Kidney (tissue), 14 donors: ENCODE data around the gene RAB4B. TPM values are rescaled to one million over a fixed set of nuclear protein-coding genes. Genes with fewer than 3 reads are reported as not detected.
"Not testable (repeated sequence)": the region's sequence is repeated elsewhere in the genome, so short reads cannot be mapped to it uniquely, and the experiment has no call there.

ENCODE experiments used
- DNase-seq, 5 donors: peaks; one replicate each; pipeline ENCODE4 v3.0.0-alpha.2; 2013 to 2020
- FAIRE-seq: peaks from 2 replicates; lab custom pipeline; 2012; peaks lifted over from hg19 to GRCh38; lab: Jason Lieb, UNC
- H3K27ac ChIP-seq, 2 donors: one replicate each; pipeline ENCODE4 v1.7.0; 2013; ENCODE audit warnings: low read depth in 2 of 2, low read length in 2 of 2, inconsistent platforms in 1 of 2
- H3K27me3 ChIP-seq: one replicate; pipeline ENCODE4 v1.7.1; 2013; ENCODE audit warnings: low read length, inconsistent platforms; ENCODE audit not compliant: control insufficient read depth, insufficient read depth
- H3K36me3 ChIP-seq, 3 donors: one replicate each; pipeline versions ENCODE4 v1.7.0 to v1.7.1; 2013; ENCODE audit warnings: low read length in 3 of 3, control low read depth in 1 of 3, inconsistent platforms in 1 of 3; ENCODE audit not compliant: insufficient read depth in 3 of 3, control insufficient read depth in 2 of 3
- H3K4me1 ChIP-seq, 3 donors: one replicate each; pipeline versions ENCODE4 v1.7.0 to v1.7.1; 2013; ENCODE audit warnings: low read length in 3 of 3, inconsistent platforms in 1 of 3, low read depth in 1 of 3; ENCODE audit not compliant: control insufficient read depth in 2 of 3, insufficient read depth in 2 of 3
- H3K4me3 ChIP-seq, 3 donors: one replicate each; pipeline versions ENCODE4 v1.7.0 to v1.8.1; 2013; ENCODE audit warnings: low read length in 3 of 3, control low read depth in 1 of 3, inconsistent platforms in 1 of 3
- H3K9ac ChIP-seq, 3 donors: one replicate each; pipeline versions ENCODE4 v1.7.0 to v1.7.1; 2013; ENCODE audit warnings: low read length in 3 of 3, control low read depth in 1 of 3, inconsistent platforms in 1 of 3
- H3K9me3 ChIP-seq, 3 donors: one replicate each; pipeline versions ENCODE4 v1.7.0 to v1.7.1; 2013; ENCODE audit warnings: low read length in 3 of 3, control low read depth in 1 of 3, inconsistent platforms in 1 of 3; ENCODE audit not compliant: control insufficient read depth in 2 of 3, insufficient read depth in 1 of 3
- CTCF ChIP-seq: IDR thresholded peaks from 3 replicates; pipeline ENCODE4 v1.5.1; 2012; ENCODE audit warnings: mild to moderate bottlenecking, moderate library complexity, borderline replicate concordance; ENCODE audit not compliant: insufficient read depth; ENCODE audit errors: extremely low read depth
- intact Hi-C: fragments of 100-400 bp; cut with DNase I; formaldehyde crosslinking; loops from one replicate; pipeline ENCODE4 v1.11.1; 2022
- polyA plus RNA-seq: library from polyadenylated mRNA; stranded (reverse); fragments of 350-450 nt; fragmentation: Illumina TruSeq; extraction: RNeasy Lipid Tissue Mini Kit (QIAGEN cat#74804); gene quantifications from one replicate; pipeline ENCODE4 v1.2.3, GENCODE V29; 2014; ENCODE audit warnings: low read depth, low replicate concordance; ENCODE audit not compliant: insufficient read depth
- total RNA-seq: library from RNA; stranded (reverse); fragmentation: NEBNext Ultra II Directional; extraction: Animal tissue kit (Norgen Biotek cat#: 25700); gene quantifications from one replicate; pipeline ENCODE4 v1.2.1, GENCODE V29; 2021
- donor health status: control.
- donor health status: control.
- donor health status: control.
- donor health status: control.
- donor health status: control.
- donor health status: DM: yes; HTN: yes; CAD: no.
- donor health status: Normal renal cell carcinoma (clear cell type).

RAB4B gene
- total and polyA plus RNA-seq, 2 donors from 2014 or later: 42.1 to 61.7 TPM

GRCh38 chr19:40811478-40812341 lies 33.7 kb downstream of the RAB4B start:
- Histone ChIP-seq H3K4me3 (peak overlapping the region in 2 of 3 donors; percentile 26 to 32), H3K9ac (peak overlapping the region in 1 of 3 donors; percentile 12), H3K9me3 (no peaks in the 10 kb centered on the region), H3K27me3 (no peaks in the 10 kb centered on the region), H3K36me3 (peaks cover 0 to 14% (median 3%) of the 10 kb centered on the region in 3 donors), H3K27ac (no peak overlapping the region), H3K4me1 (peaks cover 0 to 21% (median 7%) of the 10 kb centered on the region in 3 donors)
- intact Hi-C loops: no loop called here
- DNase-seq (peak; percentile 59 to 81 (median 61)), FAIRE-seq (no peak)
- TF ChIP-seq CTCF: no peak

GRCh38 chr19:40812571-40812970 lies 34.5 kb downstream of the RAB4B start:
- DNase-seq, H3K27ac ChIP-seq, H3K27me3 ChIP-seq, FAIRE-seq, H3K9ac ChIP-seq, H3K4me3 ChIP-seq, intact Hi-C loops, H3K36me3 ChIP-seq, H3K9me3 ChIP-seq: not testable (repeated sequence)
- peaks cover 0 to 15% (median under 1%) of the 10 kb centered on the region in 3 donors for H3K4me1 ChIP-seq

- Histone ChIP-seq H3K27ac (no peak overlapping the region), H3K36me3 (peaks cover 0 to 5% (median 3%) of the 10 kb centered on the region in 3 donors), H3K4me3 (no peak overlapping the region), H3K9me3 (no peaks in the 10 kb centered on the region), H3K4me1 (peaks cover 0 to 15% (median 0%) of the 10 kb centered on the region in 3 donors), H3K9ac (no peak overlapping the region), H3K27me3 (no peaks in the 10 kb centered on the region)
- peak in 1 of 5 donors; percentile 81 for DNase-seq
- FAIRE-seq: no peak
- intact Hi-C loops: no loop called here
- no peak for TF ChIP-seq CTCF
Observed at GRCh38 chr19:40813182-40813581, 35.1 kb downstream of the RAB4B start.

GRCh38 chr19:40815223-40815622 lies 37.2 kb downstream of the RAB4B start:
- no peak for FAIRE-seq
- H3K27me3 ChIP-seq: no peaks in the 10 kb centered on the region
- TF ChIP-seq CTCF: no peak
- no peak overlapping the region for H3K4me3 ChIP-seq
- H3K4me1 ChIP-seq: peaks cover 0 to 8% (median 0%) of the 10 kb centered on the region in 3 donors
- peak in 1 of 5 donors; percentile 17 for DNase-seq
- H3K9ac ChIP-seq: no peak overlapping the region
- H3K36me3 ChIP-seq: no peaks in the 10 kb centered on the region
- intact Hi-C loops: no loop called here
- no peak overlapping the region for H3K27ac ChIP-seq
- H3K9me3 ChIP-seq: no peaks in the 10 kb centered on the region

GRCh38 chr19:40818480-40819399 lies 40.7 kb downstream of the RAB4B start:
- H3K27ac ChIP-seq, intact Hi-C loops, H3K36me3 ChIP-seq, H3K9me3 ChIP-seq, FAIRE-seq, H3K27me3 ChIP-seq, H3K9ac ChIP-seq, H3K4me3 ChIP-seq: not testable (repeated sequence)
- peaks cover 0 to 14% (median 0%) of the 10 kb centered on the region in 3 donors for H3K4me1 ChIP-seq
- DNase-seq: peak; percentile 46 to 95 (median 72)
